ENCODE measurements around the gene CREB3L2.

The CREB3L2 gene

GRCh38 chr7:137893143-137893742, 108.6 kb downstream of the CREB3L2 start:
- DNase-seq: no peak

GRCh38 chr7:137891016-137891655, 110.8 kb downstream of the CREB3L2 start:
- DNase-seq: no peak

GRCh38 chr7:137890449-137890921, 111.4 kb downstream of the CREB3L2 start:
- DNase-seq: no peak

DNA sequence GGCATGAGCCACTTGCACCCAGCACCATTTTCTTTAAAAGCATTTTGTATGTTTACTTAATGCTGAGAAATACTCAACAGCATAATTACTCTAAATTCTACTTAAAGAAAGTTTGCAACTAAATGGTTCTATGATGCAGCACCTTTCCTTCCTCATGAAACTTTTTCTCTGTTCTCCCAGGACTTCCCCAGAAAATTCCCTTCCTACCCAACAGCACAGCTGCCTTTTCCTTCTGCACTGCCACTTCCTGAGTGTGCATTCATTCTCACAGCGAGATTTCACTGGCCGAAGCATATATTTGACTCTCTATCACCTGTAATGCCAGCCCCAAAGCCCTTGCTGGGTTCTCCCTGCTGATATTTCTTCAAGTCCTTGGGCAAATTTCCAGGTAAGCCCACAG, 113.6 kb downstream of the CREB3L2 start:
- DNase-seq: no peak

DNA sequence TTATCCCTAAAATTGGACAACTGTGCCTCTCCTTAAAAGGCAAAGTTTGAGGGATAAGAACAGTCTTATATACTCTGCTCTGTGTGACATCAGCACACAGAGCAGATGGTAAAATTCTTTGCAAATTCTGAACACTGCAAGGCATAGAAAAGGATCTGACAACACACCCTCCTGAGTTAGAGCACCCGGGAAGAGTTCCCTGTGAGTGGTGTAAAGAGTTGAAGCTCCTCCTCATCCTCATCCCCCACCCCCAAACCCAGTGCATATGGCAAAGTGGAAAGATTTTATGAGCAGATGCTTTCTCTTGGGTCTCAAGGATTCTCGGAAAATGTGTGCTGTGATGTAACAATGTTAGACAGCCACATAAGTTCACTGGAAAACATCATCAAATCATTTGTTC, 115.1 kb downstream of the CREB3L2 start:
- DNase-seq: no peak

- no peak for DNase-seq
Observed at GRCh38 chr7:137886281-137886680, 115.6 kb downstream of the CREB3L2 start.

DNA sequence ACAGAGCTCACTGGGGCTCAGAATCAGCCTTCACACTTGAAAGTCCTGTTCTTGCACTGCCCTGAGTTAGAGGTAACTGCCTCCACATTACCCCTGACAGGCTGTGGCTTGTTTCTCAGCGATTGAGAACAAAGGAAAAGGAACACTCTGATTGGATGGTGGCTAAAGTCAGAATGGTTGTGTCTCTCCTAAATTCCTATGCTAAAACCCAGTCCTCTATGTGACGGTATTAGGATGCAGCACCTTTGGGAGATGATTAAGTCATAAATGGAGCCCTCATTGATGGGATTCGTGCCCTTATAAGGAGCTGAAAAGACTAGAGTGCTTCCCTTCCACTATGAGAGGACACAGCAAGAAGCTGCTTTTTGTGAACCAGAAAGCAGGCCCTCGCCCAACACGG, 116.2 kb downstream of the CREB3L2 start:
- no peak for DNase-seq

DNA sequence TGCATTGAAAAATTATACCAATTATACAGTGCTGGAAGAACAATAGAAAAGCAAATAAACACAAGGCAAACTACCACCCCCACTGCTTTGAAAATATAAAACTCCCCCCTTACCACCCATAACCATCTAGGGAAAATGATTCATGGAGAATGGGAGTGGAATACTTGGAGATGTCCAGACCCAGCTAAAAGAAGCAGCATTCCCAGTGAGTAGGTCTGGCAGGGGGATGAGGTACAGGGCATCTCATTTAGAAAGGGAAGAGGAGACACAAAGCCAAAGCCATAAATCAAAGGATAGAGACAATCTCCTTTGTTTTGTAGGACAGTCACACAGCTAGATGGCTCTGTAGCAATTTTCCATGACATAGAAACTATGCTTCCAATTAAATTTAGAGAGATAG, 119.1 kb downstream of the CREB3L2 start:
- DNase-seq: no peak

DNA sequence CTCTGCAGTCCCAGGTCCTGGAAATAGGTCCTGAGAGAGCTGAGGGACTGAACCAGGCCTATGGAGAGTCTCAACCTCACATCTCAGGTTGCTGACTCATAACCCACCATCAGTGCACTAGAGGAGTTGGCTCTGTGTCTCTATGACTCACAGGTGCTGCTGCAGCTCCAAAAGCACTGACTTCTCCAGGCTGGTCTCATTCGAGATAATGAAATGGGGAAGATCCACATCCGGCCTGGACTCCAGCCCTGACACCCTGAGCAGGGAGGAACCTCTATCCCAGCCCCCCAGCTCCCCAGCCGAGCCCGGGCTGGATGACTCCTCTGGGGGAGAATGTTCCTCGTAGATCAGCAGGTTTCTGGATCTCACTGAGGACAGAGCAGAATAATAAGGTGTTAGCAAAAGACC, 119.6 kb downstream of the CREB3L2 start:
- DNase-seq: no peak

DNA sequence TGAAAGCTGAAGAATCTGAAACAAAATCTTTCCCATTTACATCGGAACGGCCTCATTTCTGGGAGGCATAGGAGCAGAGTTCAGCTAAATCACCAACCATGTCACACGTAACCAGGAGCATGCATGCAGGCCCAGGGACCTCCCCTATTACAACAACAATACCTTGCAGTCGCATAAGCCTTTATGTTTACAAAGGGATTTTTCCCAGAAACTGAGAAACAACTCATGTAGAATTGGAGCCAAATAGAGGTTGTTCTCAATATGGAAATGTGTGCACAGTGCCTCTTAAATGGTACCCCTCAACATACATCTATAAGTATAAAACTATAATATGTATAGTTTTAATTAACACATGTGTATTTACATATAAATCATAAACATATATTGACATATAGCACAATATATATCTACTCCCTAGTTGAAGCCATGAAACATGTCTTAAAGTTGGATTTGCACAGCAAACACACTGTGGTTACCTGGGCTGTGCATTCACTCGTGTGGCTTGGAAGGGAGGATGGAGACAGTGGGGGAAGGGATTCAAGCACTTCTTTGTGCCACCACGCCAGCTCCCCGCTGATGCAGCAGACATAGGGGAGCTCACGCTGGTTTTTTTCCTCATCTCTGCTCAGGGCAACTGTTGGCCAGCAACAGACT, 120.2 kb downstream of the CREB3L2 start:
- no peak for DNase-seq

GRCh38 chr7:137880432-137880831, 121.5 kb downstream of the CREB3L2 start:
- DNase-seq: no peak

- DNase-seq: no peak
Observed at GRCh38 chr7:137879357-137880158, 122.3 kb downstream of the CREB3L2 start.

GRCh38 chr7:137878333-137878961, 123.4 kb downstream of the CREB3L2 start:
- DNase-seq: no peak

GRCh38 chr7:137877027-137877675, 124.7 kb downstream of the CREB3L2 start:
- DNase-seq: no peak

DNA sequence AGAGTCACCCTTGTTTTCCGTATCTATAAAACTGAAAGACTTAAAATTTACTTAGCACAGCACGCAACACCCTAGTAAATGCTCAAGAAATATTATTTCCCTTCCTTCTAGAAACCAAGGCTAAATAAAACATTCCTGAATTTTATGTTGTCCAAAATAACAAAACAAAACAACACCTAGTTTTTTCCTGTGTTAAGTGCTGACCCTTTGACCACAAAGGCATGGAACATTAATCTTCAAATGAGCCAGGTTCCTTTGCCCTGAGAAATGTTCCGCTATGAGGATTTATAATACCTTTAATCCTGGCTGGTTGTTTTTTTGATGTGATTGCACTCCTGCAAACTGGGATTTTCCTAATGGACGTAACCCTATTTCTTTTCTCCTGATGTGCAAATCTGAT, 126.1 kb downstream of the CREB3L2 start:
- no peak for DNase-seq

DNA sequence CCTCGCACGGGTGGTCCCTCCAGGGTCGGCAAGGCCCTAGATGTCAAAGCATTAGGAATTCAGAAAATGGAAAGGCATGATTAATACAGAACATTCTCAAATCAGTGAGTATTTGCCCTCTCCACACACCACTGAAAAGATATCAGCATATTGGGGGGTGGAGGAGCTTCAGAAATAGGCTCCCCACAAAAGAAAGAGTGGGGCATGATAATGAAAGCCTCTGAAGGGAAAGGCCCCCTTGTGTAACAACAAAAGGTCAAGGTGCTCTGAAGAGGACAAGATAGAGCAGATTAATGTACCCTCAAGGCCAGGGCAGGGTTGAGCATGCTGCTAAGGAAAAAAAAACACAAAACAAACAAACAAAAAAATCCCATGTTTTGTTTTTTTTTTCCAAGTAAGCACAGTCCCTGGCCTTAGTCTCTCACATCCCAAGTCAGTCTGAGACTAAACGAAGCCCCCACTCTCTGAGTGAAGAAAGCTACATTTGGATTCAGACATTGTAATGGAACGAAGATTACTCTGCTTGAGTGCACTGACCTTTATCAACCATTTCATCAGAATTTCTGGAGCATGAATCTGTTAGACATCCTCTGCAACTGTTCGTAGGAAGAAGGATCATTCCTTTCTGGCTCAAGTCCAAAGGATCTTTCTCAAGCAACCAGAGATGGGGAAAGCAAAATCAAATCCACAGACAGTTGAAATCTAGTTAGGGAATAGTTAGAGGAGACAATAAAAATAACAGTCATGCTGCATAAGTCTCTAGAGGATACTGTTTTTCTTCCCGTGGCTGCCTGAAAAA, 127.7 kb downstream of the CREB3L2 start:
- no peak for DNase-seq

- no peak for DNase-seq
Observed at GRCh38 chr7:137873524-137873923, 128.4 kb downstream of the CREB3L2 start.

- DNase-seq: no peak
Observed at GRCh38 chr7:137871170-137871915, 130.5 kb downstream of the CREB3L2 start.

DNA sequence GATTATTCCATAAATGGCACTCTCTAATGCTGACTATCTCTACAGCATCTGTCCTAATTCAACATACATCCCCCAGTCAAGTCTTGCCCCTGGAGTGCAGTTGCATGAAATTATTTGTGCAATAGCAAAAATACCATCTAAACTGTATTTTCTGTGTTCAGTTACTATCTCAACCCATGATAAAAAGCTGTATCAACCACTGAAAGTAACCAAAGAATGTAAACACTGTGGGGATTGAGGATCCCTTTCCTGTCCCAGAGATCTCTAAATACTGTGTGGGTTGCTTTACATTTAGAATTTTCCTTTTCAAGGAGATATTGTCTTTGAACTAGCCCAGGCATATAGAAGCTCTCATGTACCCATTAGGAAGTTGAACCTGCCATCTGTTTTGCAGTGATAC, 131.2 kb downstream of the CREB3L2 start:
- no peak for DNase-seq

- no peak for DNase-seq
Observed at GRCh38 chr7:137870078-137870477, 131.8 kb downstream of the CREB3L2 start.

GRCh38 chr7:137869260-137869659, 132.6 kb downstream of the CREB3L2 start:
- DNase-seq: no peak
